ENCODE measurements around the gene ELP4.

ELP4 gene

DNA sequence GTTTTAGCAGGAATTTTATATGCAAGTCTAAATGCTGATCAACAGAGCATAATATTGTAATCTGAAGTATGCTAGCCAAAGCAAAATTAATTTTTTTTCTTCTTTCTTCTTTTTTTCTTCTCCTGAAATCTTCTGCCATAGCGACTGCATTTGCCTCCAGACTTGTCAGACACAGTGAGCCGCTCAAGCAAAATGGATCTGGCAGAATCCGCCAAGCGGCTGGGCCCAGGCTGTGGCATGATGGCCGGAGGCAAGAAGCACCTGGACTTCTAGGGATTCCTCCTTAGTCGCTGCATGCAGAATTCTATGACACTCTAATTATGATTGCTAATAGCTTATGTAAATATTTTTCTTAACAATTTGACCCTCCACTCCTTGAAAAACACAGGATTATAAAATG is 273.7 kb downstream of the ELP4 start:
- Histone ChIP-seq H3K4me3 (ENCODE audit: low read length) (no peak overlapping the region), H3K9me3 (ENCODE audit: insufficient read depth, low read depth, low read length) (no peaks in the 10 kb centered on the region), H3K9ac (ENCODE audit: low read depth, low read length) (no peak overlapping the region), H3K27me3 (ENCODE audit: insufficient read depth, low read length) (no peaks in the 10 kb centered on the region), H3K27ac (ENCODE audit: low read length) (no peak overlapping the region), H3K4me1 (ENCODE audit: insufficient read depth, low read length) (peaks cover 3% of the 10 kb centered on the region), H3K36me3 (ENCODE audit: insufficient read depth, low read depth, low read length) (no peaks in the 10 kb centered on the region)

DNA sequence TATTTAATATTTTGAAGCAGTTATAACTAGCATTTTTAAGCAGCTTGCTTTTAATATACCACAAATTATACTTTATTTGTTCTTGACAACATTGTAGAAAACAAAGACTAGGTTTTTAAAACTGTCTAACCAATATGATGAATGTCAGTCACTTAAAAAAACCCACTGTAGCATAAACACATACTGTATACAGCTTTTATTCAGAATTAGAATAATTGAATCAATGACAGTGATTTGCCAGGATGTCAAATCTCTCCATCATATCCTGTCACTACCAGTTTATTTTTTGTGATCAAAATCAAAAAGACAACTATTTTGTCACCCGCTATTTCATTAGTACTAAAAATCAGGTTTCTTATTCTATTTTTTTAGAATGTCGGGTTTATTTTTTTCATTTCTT is 275.0 kb downstream of the ELP4 start:
- Histone ChIP-seq H3K27ac (ENCODE audit: low read length) (no peak overlapping the region), H3K4me1 (ENCODE audit: insufficient read depth, low read length) (peaks cover 3% of the 10 kb centered on the region), H3K4me3 (ENCODE audit: low read length) (no peak overlapping the region), H3K27me3 (ENCODE audit: insufficient read depth, low read length) (no peaks in the 10 kb centered on the region), H3K9me3 (ENCODE audit: insufficient read depth, low read depth, low read length) (no peaks in the 10 kb centered on the region), H3K9ac (ENCODE audit: low read depth, low read length) (no peak overlapping the region), H3K36me3 (ENCODE audit: insufficient read depth, low read depth, low read length) (no peaks in the 10 kb centered on the region)

DNA sequence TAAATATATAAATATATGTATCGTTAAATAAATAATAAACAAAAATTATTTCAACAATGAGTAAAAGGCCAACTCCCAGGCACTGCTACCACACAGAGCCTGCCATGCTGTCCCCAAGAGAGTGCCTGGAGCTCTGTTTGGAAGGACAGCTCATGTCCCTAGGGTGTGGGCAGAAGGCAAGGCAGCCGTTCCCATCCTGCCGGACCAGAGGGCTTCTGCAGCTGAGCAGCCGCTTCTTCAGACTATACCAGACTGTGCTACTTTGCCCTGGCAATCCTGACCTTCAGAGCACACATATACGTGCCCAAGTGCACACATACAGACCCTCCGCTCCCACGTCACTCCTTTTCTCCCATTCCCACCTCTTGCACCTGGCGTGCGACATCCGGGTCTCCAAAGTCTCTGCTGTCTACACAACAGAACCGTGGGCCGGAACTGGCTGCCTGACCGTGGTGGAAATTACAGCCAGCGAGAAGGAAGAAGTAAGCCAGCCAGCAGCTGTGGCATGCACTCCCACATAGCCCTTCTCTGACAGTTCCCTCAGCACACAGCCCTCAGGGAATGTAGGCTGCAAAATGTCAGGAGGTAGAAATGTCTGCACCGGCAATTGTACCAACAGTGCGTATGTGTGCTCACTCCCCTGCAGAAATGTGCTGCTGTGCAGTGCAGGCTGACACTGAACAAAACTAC is 277.6 kb downstream of the ELP4 start:
- no peak overlapping the region for H3K4me3 ChIP-seq (ENCODE audit: low read length)
- no peaks in the 10 kb centered on the region for H3K4me1 ChIP-seq (ENCODE audit: insufficient read depth, low read length)
- no peak overlapping the region for H3K9ac ChIP-seq (ENCODE audit: low read depth, low read length)
- no peak overlapping the region for H3K27ac ChIP-seq (ENCODE audit: low read length)
- H3K27me3 ChIP-seq (ENCODE audit: insufficient read depth, low read length), result no peaks in the 10 kb centered on the region
- no peaks in the 10 kb centered on the region for H3K9me3 ChIP-seq (ENCODE audit: insufficient read depth, low read depth, low read length)
- no peaks in the 10 kb centered on the region for H3K36me3 ChIP-seq (ENCODE audit: insufficient read depth, low read depth, low read length)

DNA sequence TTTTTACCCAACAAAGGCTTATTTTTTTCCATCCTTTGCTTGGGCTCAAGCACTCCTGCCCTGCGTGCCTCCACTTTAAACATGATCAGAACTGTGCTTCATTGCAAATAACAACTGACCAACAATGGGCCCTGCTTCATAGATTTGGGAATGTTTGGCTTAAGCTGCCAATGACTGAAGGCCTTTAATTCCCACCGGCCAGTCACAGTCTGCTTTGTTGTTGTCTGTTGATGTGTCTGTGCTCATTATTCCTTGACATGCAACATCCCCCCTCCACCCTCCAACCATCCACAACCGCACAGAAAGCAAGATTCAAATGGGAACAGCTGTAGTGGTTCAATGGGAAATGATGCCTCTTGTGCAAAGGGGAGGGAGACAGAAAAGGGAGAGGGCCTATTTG is 278.5 kb downstream of the ELP4 start:
- H3K4me3 ChIP-seq (ENCODE audit: low read length), result no peak overlapping the region
- H3K27ac ChIP-seq (ENCODE audit: low read length), result no peak overlapping the region
- H3K9me3 ChIP-seq (ENCODE audit: insufficient read depth, low read depth, low read length), result no peaks in the 10 kb centered on the region
- no peaks in the 10 kb centered on the region for H3K4me1 ChIP-seq (ENCODE audit: insufficient read depth, low read length)
- H3K9ac ChIP-seq (ENCODE audit: low read depth, low read length), result no peak overlapping the region
- H3K36me3 ChIP-seq (ENCODE audit: insufficient read depth, low read depth, low read length), result no peaks in the 10 kb centered on the region
- H3K27me3 ChIP-seq (ENCODE audit: insufficient read depth, low read length), result peaks cover 3% of the 10 kb centered on the region; the same call in 1 of the 2 replicates

DNA sequence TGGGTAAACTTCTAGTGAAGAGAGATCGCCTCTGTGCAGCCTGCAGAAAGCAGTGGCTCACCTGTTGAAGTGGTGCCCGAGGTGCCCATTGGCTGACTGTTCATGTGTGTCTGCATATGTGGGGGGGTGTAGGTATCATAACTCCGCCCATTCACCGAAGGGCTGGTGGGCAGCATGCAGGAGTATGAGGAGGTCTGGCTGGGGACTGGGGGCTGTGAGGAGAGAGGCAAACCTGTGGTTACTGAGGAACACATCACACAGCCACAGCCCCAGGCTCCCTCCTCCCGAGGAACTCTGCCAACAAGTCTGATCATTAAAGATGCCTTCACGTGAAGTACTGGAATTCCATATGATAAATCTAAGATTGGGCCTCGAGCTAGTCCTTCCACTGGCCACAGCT is 281.1 kb downstream of the ELP4 start:
- no peak overlapping the region for H3K4me3 ChIP-seq (ENCODE audit: low read length)
- no peaks in the 10 kb centered on the region for H3K4me1 ChIP-seq (ENCODE audit: insufficient read depth, low read length)
- H3K9me3 ChIP-seq (ENCODE audit: insufficient read depth, low read depth, low read length), result no peaks in the 10 kb centered on the region
- no peak overlapping the region for H3K9ac ChIP-seq (ENCODE audit: low read depth, low read length)
- H3K27me3 ChIP-seq (ENCODE audit: insufficient read depth, low read length), result peaks cover 28% of the 10 kb centered on the region
- no peaks in the 10 kb centered on the region for H3K36me3 ChIP-seq (ENCODE audit: insufficient read depth, low read depth, low read length)
- H3K27ac ChIP-seq (ENCODE audit: low read length), result no peak overlapping the region

DNA sequence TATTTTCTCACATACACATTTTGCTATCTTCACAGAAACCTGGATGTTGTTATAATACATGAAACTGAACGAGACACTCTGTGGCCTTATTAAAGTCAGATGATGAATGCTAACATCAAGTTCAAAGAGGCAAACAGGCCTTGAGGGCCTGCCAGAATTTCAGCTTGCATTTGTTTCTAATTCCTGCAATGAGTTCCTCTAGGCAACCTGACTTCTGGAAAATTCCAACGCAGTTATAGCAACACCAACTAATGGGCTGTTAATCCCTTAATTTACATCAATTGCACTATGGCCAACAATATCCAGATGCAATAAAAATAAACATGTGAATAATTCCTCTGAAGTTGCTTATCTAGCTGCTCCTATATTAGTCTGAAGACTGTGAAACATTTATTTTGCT is 282.5 kb downstream of the ELP4 start:
- Histone ChIP-seq H3K4me3 (ENCODE audit: low read length) (no peak overlapping the region), H3K27ac (ENCODE audit: low read length) (no peak overlapping the region), H3K9me3 (ENCODE audit: insufficient read depth, low read depth, low read length) (no peaks in the 10 kb centered on the region; the same call in 1 of the 2 replicates), H3K9ac (ENCODE audit: low read depth, low read length) (no peak overlapping the region), H3K27me3 (ENCODE audit: insufficient read depth, low read length) (peaks cover 42% of the 10 kb centered on the region), H3K36me3 (ENCODE audit: insufficient read depth, low read depth, low read length) (no peaks in the 10 kb centered on the region), H3K4me1 (ENCODE audit: insufficient read depth, low read length) (peaks cover 4% of the 10 kb centered on the region; the same call in 1 of the 2 replicates)

DNA sequence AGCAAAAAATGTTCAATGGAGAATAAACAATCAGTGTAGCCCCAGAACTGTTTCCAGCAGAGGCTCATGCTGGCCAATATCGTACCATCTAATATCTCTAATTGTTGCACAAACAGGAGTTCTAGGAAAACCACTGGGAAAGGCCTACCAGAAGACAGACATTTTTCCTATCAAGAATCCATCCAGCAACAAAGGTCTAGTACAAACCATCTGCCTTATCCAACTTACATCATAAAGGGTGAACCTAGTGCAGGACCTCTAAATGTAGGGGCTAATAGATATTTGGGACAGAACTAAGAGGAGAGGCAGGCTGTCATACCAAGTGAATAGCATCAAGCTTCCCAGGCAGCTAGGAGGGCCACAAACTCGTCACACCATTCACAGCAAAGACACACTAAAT is 282.9 kb downstream of the ELP4 start:
- H3K27me3 ChIP-seq (ENCODE audit: insufficient read depth, low read length), result peaks cover 46% of the 10 kb centered on the region
- peaks cover 7% of the 10 kb centered on the region; the same call in 1 of the 2 replicates for H3K4me1 ChIP-seq (ENCODE audit: insufficient read depth, low read length)
- H3K36me3 ChIP-seq (ENCODE audit: insufficient read depth, low read depth, low read length), result no peaks in the 10 kb centered on the region
- H3K27ac ChIP-seq (ENCODE audit: low read length), result no peak overlapping the region
- H3K9me3 ChIP-seq (ENCODE audit: insufficient read depth, low read depth, low read length), result no peaks in the 10 kb centered on the region; the same call in 1 of the 2 replicates
- H3K9ac ChIP-seq (ENCODE audit: low read depth, low read length), result no peak overlapping the region
- no peak overlapping the region for H3K4me3 ChIP-seq (ENCODE audit: low read length)

DNA sequence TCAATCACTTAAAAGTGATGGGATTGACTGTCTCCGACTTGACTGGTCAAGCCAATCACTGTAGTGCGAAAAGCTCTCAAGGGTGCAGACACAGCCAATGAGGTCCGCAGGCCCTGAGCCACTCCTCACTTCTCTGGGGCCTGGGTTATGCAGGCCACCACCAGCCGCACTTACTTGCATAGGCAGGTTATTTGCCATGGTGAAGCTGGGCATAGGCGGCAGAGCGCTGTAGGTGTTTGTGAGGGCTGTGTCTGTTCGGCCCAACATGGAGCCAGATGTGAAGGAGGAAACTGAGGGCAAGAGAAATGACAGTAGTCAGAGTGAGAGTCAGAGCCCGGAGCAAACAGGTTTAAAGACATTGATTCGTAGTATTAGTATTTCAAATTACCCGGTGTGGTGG is 283.7 kb downstream of the ELP4 start:
- Histone ChIP-seq H3K9ac (ENCODE audit: low read depth, low read length) (no peak overlapping the region), H3K4me1 (ENCODE audit: insufficient read depth, low read length) (peaks cover 7% of the 10 kb centered on the region; the same call in 1 of the 2 replicates), H3K36me3 (ENCODE audit: insufficient read depth, low read depth, low read length) (no peaks in the 10 kb centered on the region), H3K27ac (ENCODE audit: low read length) (no peak overlapping the region), H3K27me3 (ENCODE audit: insufficient read depth, low read length) (peaks cover 54% of the 10 kb centered on the region), H3K9me3 (ENCODE audit: insufficient read depth, low read depth, low read length) (no peaks in the 10 kb centered on the region; the same call in 1 of the 2 replicates), H3K4me3 (ENCODE audit: low read length) (no peak overlapping the region)

DNA sequence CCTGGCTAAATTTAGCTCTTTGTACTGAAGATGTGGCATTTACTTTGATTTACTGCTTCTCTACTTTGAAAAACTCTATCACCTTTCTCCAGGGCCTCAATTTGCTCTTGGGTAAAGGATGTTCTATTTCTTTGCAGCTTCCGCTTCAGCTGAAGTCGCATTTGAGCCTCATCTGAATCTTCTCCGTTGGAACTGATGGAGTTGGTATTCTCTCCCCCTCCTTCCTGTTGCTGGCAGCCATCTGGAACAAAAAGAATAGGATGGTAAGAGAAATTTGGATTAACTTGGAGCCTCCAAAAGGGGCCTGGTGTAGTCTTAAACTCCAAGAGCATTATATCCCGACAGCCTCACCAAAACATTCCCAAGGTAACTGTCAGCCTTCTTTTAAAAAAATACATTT is 285.0 kb downstream of the ELP4 start:
- H3K4me1 ChIP-seq (ENCODE audit: insufficient read depth, low read length), result peaks cover 10% of the 10 kb centered on the region; the same call in 1 of the 2 replicates
- no peak overlapping the region for H3K9ac ChIP-seq (ENCODE audit: low read depth, low read length)
- H3K4me3 ChIP-seq (ENCODE audit: low read length), result no peak overlapping the region
- no peaks in the 10 kb centered on the region; the same call in 1 of the 2 replicates for H3K9me3 ChIP-seq (ENCODE audit: insufficient read depth, low read depth, low read length)
- H3K27ac ChIP-seq (ENCODE audit: low read length), result no peak overlapping the region
- no peaks in the 10 kb centered on the region for H3K36me3 ChIP-seq (ENCODE audit: insufficient read depth, low read depth, low read length)
- peaks cover 67% of the 10 kb centered on the region for H3K27me3 ChIP-seq (ENCODE audit: insufficient read depth, low read length)

DNA sequence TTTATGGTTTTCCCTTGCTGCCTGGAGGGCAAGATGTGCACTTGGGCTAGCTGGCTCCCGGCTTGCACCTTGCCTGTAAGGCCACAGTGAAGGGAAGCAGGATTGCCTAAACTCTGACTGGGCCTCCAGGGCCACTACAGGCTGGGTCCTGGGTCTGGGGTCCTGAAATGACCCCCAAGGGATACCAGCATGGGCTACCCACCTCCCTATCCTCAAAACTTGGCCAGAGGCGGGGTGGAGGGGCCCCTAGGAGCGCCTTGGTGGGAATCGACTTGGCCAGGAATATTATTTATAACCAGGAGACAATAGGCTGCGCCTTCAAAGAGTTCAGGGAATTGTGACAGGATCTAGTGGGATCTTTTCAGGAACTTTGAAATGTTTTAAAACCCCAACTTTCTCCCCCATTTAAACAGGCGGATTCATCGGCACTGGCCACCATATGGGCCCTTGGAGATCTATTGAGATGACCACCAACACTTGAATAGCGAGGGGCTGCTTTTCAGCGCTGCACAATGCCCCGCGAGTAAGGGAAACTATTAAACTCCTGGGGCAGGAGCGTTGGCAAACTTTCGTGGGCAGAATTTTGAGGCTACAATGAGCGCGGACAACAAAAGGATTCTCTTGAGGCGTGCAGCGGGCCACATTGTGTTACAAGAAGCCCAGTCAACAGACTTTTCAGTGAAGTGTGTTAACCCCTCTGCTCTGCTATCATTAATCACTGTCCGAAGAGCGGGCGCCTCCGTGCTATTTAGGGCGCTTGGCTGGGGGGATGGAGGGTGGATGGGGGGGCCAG is 286.3 kb downstream of the ELP4 start:
- H3K4me3 ChIP-seq (ENCODE audit: low read length), result no peak overlapping the region
- peaks cover 80% of the 10 kb centered on the region for H3K27me3 ChIP-seq (ENCODE audit: insufficient read depth, low read length)
- no peak overlapping the region for H3K9ac ChIP-seq (ENCODE audit: low read depth, low read length)
- no peaks in the 10 kb centered on the region for H3K36me3 ChIP-seq (ENCODE audit: insufficient read depth, low read depth, low read length)
- H3K4me1 ChIP-seq (ENCODE audit: insufficient read depth, low read length), result peaks cover 13% of the 10 kb centered on the region; the same call in 1 of the 2 replicates
- H3K27ac ChIP-seq (ENCODE audit: low read length), result no peak overlapping the region
- H3K9me3 ChIP-seq (ENCODE audit: insufficient read depth, low read depth, low read length), result no peaks in the 10 kb centered on the region; the same call in 1 of the 2 replicates

DNA sequence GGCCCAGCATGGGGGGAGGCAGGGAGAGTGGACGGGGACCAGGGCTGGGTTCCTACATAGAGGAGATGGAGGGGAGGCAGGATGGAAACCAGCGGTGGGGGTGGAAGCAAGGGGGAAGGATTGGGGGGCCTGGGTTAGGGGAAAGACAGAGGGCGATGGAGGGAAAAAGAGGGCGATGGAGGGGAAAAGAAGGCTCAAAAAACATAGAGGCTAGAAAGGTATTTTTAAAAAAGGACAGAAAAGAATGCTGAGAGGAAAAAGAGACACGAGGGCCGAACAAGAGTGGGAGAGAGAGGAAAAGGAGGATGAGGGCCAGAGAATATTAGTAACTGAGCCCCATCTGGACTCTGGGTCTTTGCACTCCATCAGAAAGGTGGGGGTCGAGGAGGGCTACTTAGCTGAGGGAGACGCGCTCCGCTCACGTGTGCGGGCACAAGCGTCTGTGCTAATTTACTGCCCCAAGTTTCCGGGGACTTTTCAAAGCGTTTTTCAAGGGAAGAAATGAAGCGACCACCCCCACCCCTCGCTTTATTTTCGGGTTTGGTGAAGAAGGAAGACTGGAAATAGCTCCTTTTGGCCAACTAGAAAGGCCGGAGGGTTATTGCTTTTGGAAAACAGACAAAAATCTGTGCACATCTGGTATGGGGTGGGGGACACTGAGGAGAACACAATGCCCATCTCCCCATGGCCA is 287.1 kb downstream of the ELP4 start:
- no peak overlapping the region for H3K27ac ChIP-seq (ENCODE audit: low read length)
- H3K4me1 ChIP-seq (ENCODE audit: insufficient read depth, low read length), result peaks cover 13% of the 10 kb centered on the region; the same call in 1 of the 2 replicates
- H3K4me3 ChIP-seq (ENCODE audit: low read length), result peak overlapping the region; percentile 66; the same call in 1 of the 2 replicates
- H3K36me3 ChIP-seq (ENCODE audit: insufficient read depth, low read depth, low read length), result no peaks in the 10 kb centered on the region
- peaks cover 88% of the 10 kb centered on the region for H3K27me3 ChIP-seq (ENCODE audit: insufficient read depth, low read length)
- no peaks in the 10 kb centered on the region; the same call in 1 of the 2 replicates for H3K9me3 ChIP-seq (ENCODE audit: insufficient read depth, low read depth, low read length)
- no peak overlapping the region for H3K9ac ChIP-seq (ENCODE audit: low read depth, low read length)
